ENCODE results near the gene TFF3.

TFF3 gene

DNA sequence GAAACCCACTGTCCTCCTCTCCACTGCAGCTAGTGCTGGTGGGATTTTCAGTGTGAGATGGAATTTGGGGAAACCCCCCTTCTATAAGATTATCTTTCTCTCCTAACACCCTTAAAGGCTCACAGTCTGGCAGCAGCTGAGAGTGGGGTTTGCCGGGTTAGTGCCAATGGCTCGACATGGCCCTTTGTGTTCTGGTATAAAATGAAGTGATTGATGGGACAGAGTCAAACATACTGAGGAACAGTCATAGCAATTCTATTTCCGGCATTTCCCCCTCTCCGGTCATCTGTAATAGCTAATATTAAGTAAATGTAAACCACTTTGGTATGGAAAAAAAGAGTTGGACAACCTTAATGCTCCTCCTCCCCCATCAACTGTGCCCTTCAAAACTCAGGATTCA is 37.6 kb downstream of the TFF3 start:
- no peak for TF ChIP-seq SIN3A (IDR thresholded peaks at IDR 0.05; ENCODE audit: borderline replicate concordance, insufficient read depth, low read length)
- no peak for TF ChIP-seq TAF1 (IDR thresholded peaks at IDR 0.05; ENCODE audit: borderline replicate concordance, insufficient read depth, low read length)
- no peak for TF ChIP-seq REST (IDR thresholded peaks at IDR 0.05; ENCODE audit: insufficient read depth in 1 of 2, low read depth in 2 of 2, low read length in 2 of 2)
- TF ChIP-seq POLR2AphosphoS5 (IDR thresholded peaks at IDR 0.05; ENCODE audit: low read depth, low read length): no peak
- TF ChIP-seq FOXP2 (optimal IDR thresholded peaks at IDR 0.05; ENCODE audit: borderline replicate concordance, extremely low read depth, extremely low read length, insufficient read depth): no peak

DNA sequence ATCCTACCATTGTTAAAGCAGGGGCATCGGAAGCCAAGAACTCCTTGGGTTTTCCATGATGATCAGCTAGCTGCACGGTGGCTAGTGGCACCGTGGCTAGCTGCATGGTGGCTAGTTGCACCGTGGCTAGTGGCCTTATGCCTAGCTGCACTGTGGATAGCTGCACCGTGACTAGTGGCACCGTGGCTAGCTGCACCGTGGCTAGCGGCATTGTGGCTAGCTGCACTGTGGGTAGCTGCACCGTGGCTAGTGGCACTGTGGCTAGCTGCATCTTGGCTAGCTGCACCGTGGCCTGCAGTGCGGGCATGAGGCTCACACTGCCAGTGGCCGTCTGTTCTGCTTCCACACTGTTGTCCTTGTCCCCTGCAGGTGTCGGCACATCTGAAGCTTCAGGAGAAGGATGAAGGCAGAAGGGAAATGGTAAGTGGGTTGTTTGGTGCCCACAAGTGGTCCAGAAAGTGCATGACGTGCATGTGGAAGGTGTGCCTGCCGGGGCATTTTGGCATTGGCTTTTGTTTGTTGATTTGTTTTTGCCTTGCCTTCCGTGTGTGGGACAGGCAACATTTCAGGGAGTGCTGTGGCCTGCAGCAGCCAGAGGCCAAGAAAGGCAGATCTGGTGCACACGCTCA is 38.6 kb downstream of the TFF3 start:
- TF ChIP-seq TAF1 (IDR thresholded peaks at IDR 0.05; ENCODE audit: borderline replicate concordance, insufficient read depth, low read length): no peak
- no peak for TF ChIP-seq FOXP2 (optimal IDR thresholded peaks at IDR 0.05; ENCODE audit: borderline replicate concordance, extremely low read depth, extremely low read length, insufficient read depth)
- no peak for TF ChIP-seq SIN3A (IDR thresholded peaks at IDR 0.05; ENCODE audit: borderline replicate concordance, insufficient read depth, low read length)
- no peak for TF ChIP-seq POLR2AphosphoS5 (IDR thresholded peaks at IDR 0.05; ENCODE audit: low read depth, low read length)
- no peak for TF ChIP-seq REST (IDR thresholded peaks at IDR 0.05; ENCODE audit: insufficient read depth in 1 of 2, low read depth in 2 of 2, low read length in 2 of 2)

DNA sequence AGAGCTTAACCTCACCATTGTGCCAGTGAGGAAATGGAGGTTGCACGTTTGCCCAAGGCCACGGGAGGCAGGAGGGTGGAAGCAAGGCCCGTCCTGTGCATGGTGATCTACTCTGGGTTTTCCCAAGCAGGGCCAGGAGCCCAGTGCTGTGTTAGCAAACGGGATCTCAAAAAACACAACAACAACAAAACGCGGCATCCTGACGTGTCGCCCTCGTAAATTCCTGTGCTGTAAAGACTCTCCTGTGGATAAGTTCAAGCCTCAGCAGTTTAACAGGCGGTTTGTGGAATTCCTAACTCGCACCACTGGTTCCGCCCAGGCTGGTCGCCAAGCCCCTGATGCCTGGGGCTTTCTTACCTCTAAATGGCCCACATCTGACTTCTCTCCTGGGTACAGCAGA is 39.1 kb downstream of the TFF3 start:
- no peak for TF ChIP-seq FOXP2 (optimal IDR thresholded peaks at IDR 0.05; ENCODE audit: borderline replicate concordance, extremely low read depth, extremely low read length, insufficient read depth)
- no peak for TF ChIP-seq POLR2AphosphoS5 (IDR thresholded peaks at IDR 0.05; ENCODE audit: low read depth, low read length)
- no peak for TF ChIP-seq REST (IDR thresholded peaks at IDR 0.05; ENCODE audit: insufficient read depth in 1 of 2, low read depth in 2 of 2, low read length in 2 of 2)
- no peak for TF ChIP-seq SIN3A (IDR thresholded peaks at IDR 0.05; ENCODE audit: borderline replicate concordance, insufficient read depth, low read length)
- TF ChIP-seq TAF1 (IDR thresholded peaks at IDR 0.05; ENCODE audit: borderline replicate concordance, insufficient read depth, low read length): no peak

DNA sequence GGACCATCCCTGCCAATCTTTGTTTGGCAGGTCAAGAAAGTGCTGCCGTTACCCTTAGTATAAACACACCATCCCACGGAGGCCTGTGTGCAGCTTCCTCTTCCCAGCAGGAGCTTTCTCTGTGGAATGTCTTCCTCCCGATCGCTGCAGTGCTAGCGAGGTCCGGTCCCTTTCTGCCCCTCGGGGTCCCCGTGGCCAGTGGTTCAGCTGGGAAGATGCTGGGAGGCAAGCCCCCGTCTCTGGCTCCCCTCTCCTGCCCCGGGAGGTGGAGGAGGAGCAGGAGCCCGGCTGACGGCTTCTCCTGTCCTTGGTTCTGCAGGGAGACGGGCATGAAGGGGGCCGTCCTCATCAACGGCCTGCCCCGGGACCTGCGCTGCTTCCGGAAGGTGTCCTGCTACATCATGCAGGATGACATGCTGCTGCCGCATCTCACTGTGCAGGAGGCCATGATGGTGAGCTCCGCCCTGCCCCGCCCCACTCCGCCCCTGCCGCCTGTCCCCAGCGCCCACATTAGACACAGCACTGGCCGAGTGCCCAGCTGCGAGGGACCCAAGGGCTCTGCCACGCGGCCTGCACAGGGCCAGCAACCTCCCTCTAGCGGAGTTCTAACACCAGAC is 42.1 kb downstream of the TFF3 start:
- no peak for TF ChIP-seq SIN3A (IDR thresholded peaks at IDR 0.05; ENCODE audit: borderline replicate concordance, insufficient read depth, low read length)
- TF ChIP-seq TAF1 (IDR thresholded peaks at IDR 0.05; ENCODE audit: borderline replicate concordance, insufficient read depth, low read length): no peak
- no peak for TF ChIP-seq POLR2AphosphoS5 (IDR thresholded peaks at IDR 0.05; ENCODE audit: low read depth, low read length)
- TF ChIP-seq REST (IDR thresholded peaks at IDR 0.05; ENCODE audit: insufficient read depth in 1 of 2, low read depth in 2 of 2, low read length in 2 of 2): no peak
- no peak for TF ChIP-seq FOXP2 (optimal IDR thresholded peaks at IDR 0.05; ENCODE audit: borderline replicate concordance, extremely low read depth, extremely low read length, insufficient read depth)

All from PFSK-1 (cell line).